NCI-H1417 treated with DMSO at 0.1 percent for 48 hours (cell line): Measurements from ENCODE around the gene HOXB3.

ENCODE experiments used
- DNase-seq: peaks from one replicate; lab custom pipeline; 2025; lab: John Stamatoyannopoulos, UW

The HOXB3 gene

GRCh38 chr17:48556576-48557401 lies 33.3 kb downstream of the HOXB3 start:
- DNase-seq, result no peak

- no peak for DNase-seq
Measured at GRCh38 chr17:48556229-48556575, 33.8 kb downstream of the HOXB3 start.

- peak; percentile 72 for DNase-seq
Measured at GRCh38 chr17:48555258-48556228, 34.5 kb downstream of the HOXB3 start.

- no peak for DNase-seq
Measured at GRCh38 chr17:48554412-48555257, 35.4 kb downstream of the HOXB3 start.

GRCh38 chr17:48553826-48554225 lies 36.2 kb downstream of the HOXB3 start:
- no peak for DNase-seq

GRCh38 chr17:48553190-48553547 lies 36.9 kb downstream of the HOXB3 start:
- DNase-seq, result no peak

- no peak for DNase-seq
Measured at GRCh38 chr17:48552466-48553189, 37.4 kb downstream of the HOXB3 start.

- DNase-seq, result no peak
Measured at GRCh38 chr17:48551596-48552465, 38.2 kb downstream of the HOXB3 start.

GRCh38 chr17:48551214-48551555 lies 38.9 kb downstream of the HOXB3 start:
- no peak for DNase-seq

- DNase-seq, result no peak
Measured at GRCh38 chr17:48550502-48551213, 39.4 kb downstream of the HOXB3 start.

GRCh38 chr17:48549914-48550501 lies 40.0 kb downstream of the HOXB3 start:
- DNase-seq, result no peak

GRCh38 chr17:48549281-48549630 lies 40.8 kb downstream of the HOXB3 start:
- no peak for DNase-seq

- DNase-seq, result no peak
Measured at GRCh38 chr17:48548523-48549280, 41.3 kb downstream of the HOXB3 start.

- DNase-seq, result no peak
Measured at GRCh38 chr17:48547808-48548522, 42.1 kb downstream of the HOXB3 start.

GRCh38 chr17:48546924-48547807 lies 42.9 kb downstream of the HOXB3 start:
- DNase-seq, result peak; percentile 46

- no peak for DNase-seq
Measured at GRCh38 chr17:48546137-48546923, 43.7 kb downstream of the HOXB3 start.
